ENCODE data around the gene PIK3C2G.

The PIK3C2G gene

GRCh38 chr12:18327036-18327435 is 65.7 kb downstream of the PIK3C2G start:
- ATAC-seq: no peak
- no peak for TF ChIP-seq ZNF8 (CRISPR knock-in tag; IDR thresholded peaks at IDR 0.05)
- no peak for TF ChIP-seq ZNF565 (CRISPR knock-in tag; conservative IDR thresholded peaks at IDR 0.05; ENCODE audit: low read depth)
- no peak for TF ChIP-seq ARNTL (CRISPR knock-in tag; IDR thresholded peaks at IDR 0.05; ENCODE audit: borderline replicate concordance, low read depth)
- TF ChIP-seq, protein P1, sequence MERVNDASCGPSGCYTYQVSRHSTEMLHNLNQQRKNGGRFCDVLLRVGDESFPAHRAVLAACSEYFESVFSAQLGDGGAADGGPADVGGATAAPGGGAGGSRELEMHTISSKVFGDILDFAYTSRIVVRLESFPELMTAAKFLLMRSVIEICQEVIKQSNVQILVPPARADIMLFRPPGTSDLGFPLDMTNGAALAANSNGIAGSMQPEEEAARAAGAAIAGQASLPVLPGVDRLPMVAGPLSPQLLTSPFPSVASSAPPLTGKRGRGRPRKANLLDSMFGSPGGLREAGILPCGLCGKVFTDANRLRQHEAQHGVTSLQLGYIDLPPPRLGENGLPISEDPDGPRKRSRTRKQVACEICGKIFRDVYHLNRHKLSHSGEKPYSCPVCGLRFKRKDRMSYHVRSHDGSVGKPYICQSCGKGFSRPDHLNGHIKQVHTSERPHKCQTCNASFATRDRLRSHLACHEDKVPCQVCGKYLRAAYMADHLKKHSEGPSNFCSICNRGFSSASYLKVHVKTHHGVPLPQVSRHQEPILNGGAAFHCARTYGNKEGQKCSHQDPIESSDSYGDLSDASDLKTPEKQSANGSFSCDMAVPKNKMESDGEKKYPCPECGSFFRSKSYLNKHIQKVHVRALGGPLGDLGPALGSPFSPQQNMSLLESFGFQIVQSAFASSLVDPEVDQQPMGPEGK (CRISPR knock-in tag; IDR thresholded peaks at IDR 0.05; ENCODE audit: borderline replicate concordance): no peak
- TF ChIP-seq OSR1 (CRISPR knock-in tag; IDR thresholded peaks at IDR 0.05): no peak
- no peak for TF ChIP-seq ZNF70 (CRISPR knock-in tag; IDR thresholded peaks at IDR 0.05)
- TF ChIP-seq RARB (CRISPR knock-in tag; IDR thresholded peaks at IDR 0.05): no peak
- TF ChIP-seq POU6F1 (CRISPR knock-in tag; IDR thresholded peaks at IDR 0.05; ENCODE audit: borderline replicate concordance, low read depth): no peak
- no peak for TF ChIP-seq GLIS3 (CRISPR knock-in tag; IDR thresholded peaks at IDR 0.05)
- no peak for TF ChIP-seq BACH2 (CRISPR knock-in tag; IDR thresholded peaks at IDR 0.05; ENCODE audit: borderline replicate concordance)

DNA sequence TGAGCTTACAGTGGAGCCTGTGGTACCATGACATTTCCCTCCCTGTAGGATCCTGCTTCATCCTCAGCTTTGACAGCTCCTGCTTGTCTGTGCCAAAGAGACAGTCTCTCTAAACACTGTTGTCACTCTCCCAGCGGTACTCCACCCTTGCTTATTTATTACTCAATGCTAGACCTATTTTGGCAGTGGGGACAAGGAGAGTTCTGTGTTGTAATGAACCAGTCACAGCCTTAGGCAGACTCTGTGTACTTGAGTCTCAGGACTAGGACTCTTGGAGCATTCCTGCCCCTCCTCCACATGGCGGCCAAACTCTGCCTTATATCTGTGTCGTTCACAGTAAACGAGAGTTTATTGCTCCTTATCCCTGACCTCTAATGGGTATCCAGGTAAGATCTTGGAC is 70.9 kb downstream of the PIK3C2G start:
- no peak for ATAC-seq
- TF ChIP-seq SNAI2 (CRISPR knock-in tag; IDR thresholded peaks at IDR 0.05) (no peak), CREB5 (CRISPR knock-in tag; IDR thresholded peaks at IDR 0.05; ENCODE audit: low read depth) (no peak)

DNA sequence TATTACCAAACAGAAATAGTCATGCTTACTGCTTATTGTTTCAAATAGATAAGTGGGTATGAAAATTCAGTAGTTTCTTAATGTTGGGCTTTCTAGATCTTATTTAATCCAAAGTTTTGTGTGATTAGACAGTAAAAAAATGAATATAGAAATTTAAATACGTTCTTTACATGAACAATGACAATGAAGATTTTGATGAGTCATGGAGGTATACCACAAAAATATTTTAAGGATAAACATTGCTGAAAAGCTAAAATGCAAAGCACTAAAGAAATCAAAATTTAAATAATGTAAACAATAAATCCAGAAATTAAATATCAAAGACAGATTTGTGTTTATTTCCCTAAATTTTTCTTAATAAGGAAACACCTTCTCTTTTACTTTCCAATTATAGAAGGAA is 78.3 kb downstream of the PIK3C2G start:
- ATAC-seq: no peak
- TF ChIP-seq CREB5 (CRISPR knock-in tag; IDR thresholded peaks at IDR 0.05; ENCODE audit: low read depth): no peak
- no peak for TF ChIP-seq ZNF8 (CRISPR knock-in tag; IDR thresholded peaks at IDR 0.05)
- TF ChIP-seq TOX (CRISPR knock-in tag; IDR thresholded peaks at IDR 0.05; ENCODE audit: borderline replicate concordance): no peak
- TF ChIP-seq SNAI2 (CRISPR knock-in tag; IDR thresholded peaks at IDR 0.05): no peak
- no peak for TF ChIP-seq ZNF565 (CRISPR knock-in tag; conservative IDR thresholded peaks at IDR 0.05; ENCODE audit: low read depth)
- no peak for TF ChIP-seq ZFP30 (CRISPR knock-in tag; IDR thresholded peaks at IDR 0.05)
- TF ChIP-seq ARNTL (CRISPR knock-in tag; IDR thresholded peaks at IDR 0.05; ENCODE audit: borderline replicate concordance, low read depth): no peak
- no peak for TF ChIP-seq ESRRG (CRISPR knock-in tag; IDR thresholded peaks at IDR 0.05)
- TF ChIP-seq, protein P2, sequence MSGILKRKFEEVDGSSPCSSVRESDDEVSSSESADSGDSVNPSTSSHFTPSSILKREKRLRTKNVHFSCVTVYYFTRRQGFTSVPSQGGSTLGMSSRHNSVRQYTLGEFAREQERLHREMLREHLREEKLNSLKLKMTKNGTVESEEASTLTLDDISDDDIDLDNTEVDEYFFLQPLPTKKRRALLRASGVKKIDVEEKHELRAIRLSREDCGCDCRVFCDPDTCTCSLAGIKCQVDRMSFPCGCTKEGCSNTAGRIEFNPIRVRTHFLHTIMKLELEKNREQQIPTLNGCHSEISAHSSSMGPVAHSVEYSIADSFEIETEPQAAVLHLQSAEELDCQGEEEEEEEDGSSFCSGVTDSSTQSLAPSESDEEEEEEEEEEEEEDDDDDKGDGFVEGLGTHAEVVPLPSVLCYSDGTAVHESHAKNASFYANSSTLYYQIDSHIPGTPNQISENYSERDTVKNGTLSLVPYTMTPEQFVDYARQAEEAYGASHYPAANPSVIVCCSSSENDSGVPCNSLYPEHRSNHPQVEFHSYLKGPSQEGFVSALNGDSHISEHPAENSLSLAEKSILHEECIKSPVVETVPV (CRISPR knock-in tag; IDR thresholded peaks at IDR 0.05): no peak
- TF ChIP-seq RARB (CRISPR knock-in tag; IDR thresholded peaks at IDR 0.05): no peak
- no peak for TF ChIP-seq PPARA (CRISPR knock-in tag; IDR thresholded peaks at IDR 0.05; ENCODE audit: borderline replicate concordance)
- TF ChIP-seq GLIS3 (CRISPR knock-in tag; IDR thresholded peaks at IDR 0.05): no peak
- TF ChIP-seq ZFP3 (CRISPR knock-in tag; IDR thresholded peaks at IDR 0.05): no peak
- no peak for TF ChIP-seq POU6F1 (CRISPR knock-in tag; IDR thresholded peaks at IDR 0.05; ENCODE audit: borderline replicate concordance, low read depth)

DNA sequence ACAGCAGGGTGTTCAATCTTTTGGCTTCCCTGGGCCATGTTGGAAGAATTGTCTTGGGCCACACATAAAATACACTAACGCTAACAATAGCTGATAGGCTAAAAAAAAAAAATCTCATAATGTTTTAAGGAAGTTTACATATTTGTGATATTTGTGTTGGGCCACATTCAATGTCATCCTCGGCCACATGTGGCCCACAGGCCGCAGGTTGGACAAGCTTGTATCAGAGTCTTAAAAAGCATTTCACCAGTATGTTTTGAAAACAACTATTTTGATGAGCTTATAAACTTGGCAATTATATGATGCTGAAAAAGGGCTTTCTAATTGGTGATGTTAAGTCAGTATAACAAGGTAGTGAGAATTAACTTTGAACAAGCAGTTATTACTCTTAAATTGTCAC is 78.9 kb downstream of the PIK3C2G start:
- ATAC-seq: no peak
- TF ChIP-seq TOX (CRISPR knock-in tag; IDR thresholded peaks at IDR 0.05; ENCODE audit: borderline replicate concordance): no peak
- TF ChIP-seq POU6F1 (CRISPR knock-in tag; IDR thresholded peaks at IDR 0.05; ENCODE audit: borderline replicate concordance, low read depth): no peak
- no peak for TF ChIP-seq ZNF70 (CRISPR knock-in tag; IDR thresholded peaks at IDR 0.05)
- no peak for TF ChIP-seq PPARA (CRISPR knock-in tag; IDR thresholded peaks at IDR 0.05; ENCODE audit: borderline replicate concordance)
- TF ChIP-seq TSHZ2 (CRISPR knock-in tag; IDR thresholded peaks at IDR 0.05): no peak
- no peak for TF ChIP-seq OSR1 (CRISPR knock-in tag; IDR thresholded peaks at IDR 0.05)
- TF ChIP-seq ZNF565 (CRISPR knock-in tag; conservative IDR thresholded peaks at IDR 0.05; ENCODE audit: low read depth): no peak
- no peak for TF ChIP-seq TCF4 (CRISPR knock-in tag; IDR thresholded peaks at IDR 0.05; ENCODE audit: borderline replicate concordance)
- no peak for TF ChIP-seq RARB (CRISPR knock-in tag; IDR thresholded peaks at IDR 0.05)
- TF ChIP-seq ZNF8 (CRISPR knock-in tag; IDR thresholded peaks at IDR 0.05): no peak

Data from SK-N-SH treated with all-trans-retinoic acid at 6 μM for 48 hours (cell line).